ENCODE measurements around the gene SLC38A10. TPM values are rescaled to one million over a fixed set of nuclear protein-coding genes. Genes with fewer than 3 reads are reported as not detected.

SLC38A10 gene
- total RNA-seq, 1 donor from 2014 or later = 87.3 TPM

GRCh38 chr17:81242421-81243332 lies 52.4 kb downstream of the SLC38A10 start:
- Histone ChIP-seq H3K4me1 (peaks cover 11% of the 10 kb centered on the region), H3K27me3 (no peaks in the 10 kb centered on the region), H3K36me3 (peaks cover 6% of the 10 kb centered on the region), H3K27ac (no peak overlapping the region), H3K4me3 (no peak overlapping the region), H3K9me3 (no peaks in the 10 kb centered on the region)
- no peak for DNase-seq
- intact Hi-C loops (cut with DNase I) = no loop called here
- TF ChIP-seq, protein P1, sequence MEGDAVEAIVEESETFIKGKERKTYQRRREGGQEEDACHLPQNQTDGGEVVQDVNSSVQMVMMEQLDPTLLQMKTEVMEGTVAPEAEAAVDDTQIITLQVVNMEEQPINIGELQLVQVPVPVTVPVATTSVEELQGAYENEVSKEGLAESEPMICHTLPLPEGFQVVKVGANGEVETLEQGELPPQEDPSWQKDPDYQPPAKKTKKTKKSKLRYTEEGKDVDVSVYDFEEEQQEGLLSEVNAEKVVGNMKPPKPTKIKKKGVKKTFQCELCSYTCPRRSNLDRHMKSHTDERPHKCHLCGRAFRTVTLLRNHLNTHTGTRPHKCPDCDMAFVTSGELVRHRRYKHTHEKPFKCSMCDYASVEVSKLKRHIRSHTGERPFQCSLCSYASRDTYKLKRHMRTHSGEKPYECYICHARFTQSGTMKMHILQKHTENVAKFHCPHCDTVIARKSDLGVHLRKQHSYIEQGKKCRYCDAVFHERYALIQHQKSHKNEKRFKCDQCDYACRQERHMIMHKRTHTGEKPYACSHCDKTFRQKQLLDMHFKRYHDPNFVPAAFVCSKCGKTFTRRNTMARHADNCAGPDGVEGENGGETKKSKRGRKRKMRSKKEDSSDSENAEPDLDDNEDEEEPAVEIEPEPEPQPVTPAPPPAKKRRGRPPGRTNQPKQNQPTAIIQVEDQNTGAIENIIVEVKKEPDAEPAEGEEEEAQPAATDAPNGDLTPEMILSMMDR (IDR thresholded peaks at IDR 0.05) = no peak
- no peak for ATAC-seq

- Histone ChIP-seq H3K4me3 (no peak overlapping the region), H3K27me3 (no peaks in the 10 kb centered on the region), H3K36me3 (peaks cover 6% of the 10 kb centered on the region), H3K27ac (no peak overlapping the region), H3K4me1 (peaks cover 19% of the 10 kb centered on the region), H3K9me3 (no peaks in the 10 kb centered on the region)
- ATAC-seq = peak; percentile 30
- DNase-seq = no peak
- TF ChIP-seq, protein P1 (IDR thresholded peaks at IDR 0.05) = peak; percentile 76
- intact Hi-C loops (cut with DNase I) = no loop called here
These were observed 53.3 kb downstream of the SLC38A10 start for GRCh38 chr17:81241648-81242420.

- H3K4me3 ChIP-seq = no peak overlapping the region
- ATAC-seq (no peak), DNase-seq (no peak)
- H3K27me3 ChIP-seq = no peaks in the 10 kb centered on the region
- no peak overlapping the region for H3K27ac ChIP-seq
- intact Hi-C loops (cut with DNase I) = no loop called here
- H3K4me1 ChIP-seq = peaks cover 19% of the 10 kb centered on the region
- H3K9me3 ChIP-seq = no peaks in the 10 kb centered on the region
- H3K36me3 ChIP-seq = peaks cover 6% of the 10 kb centered on the region
- TF ChIP-seq, protein P1 (IDR thresholded peaks at IDR 0.05) = no peak
These were observed 53.9 kb downstream of the SLC38A10 start for GRCh38 chr17:81241203-81241602.

GRCh38 chr17:81240761-81241160 lies 54.3 kb downstream of the SLC38A10 start:
- no peak for ATAC-seq
- Histone ChIP-seq H3K4me3 (no peak overlapping the region), H3K27me3 (no peaks in the 10 kb centered on the region), H3K36me3 (peaks cover 6% of the 10 kb centered on the region), H3K27ac (no peak overlapping the region), H3K4me1 (peaks cover 19% of the 10 kb centered on the region), H3K9me3 (no peaks in the 10 kb centered on the region)
- intact Hi-C loops (cut with DNase I) = no loop called here
- TF ChIP-seq, protein P1 (IDR thresholded peaks at IDR 0.05) = no peak
- DNase-seq = no peak

DNA sequence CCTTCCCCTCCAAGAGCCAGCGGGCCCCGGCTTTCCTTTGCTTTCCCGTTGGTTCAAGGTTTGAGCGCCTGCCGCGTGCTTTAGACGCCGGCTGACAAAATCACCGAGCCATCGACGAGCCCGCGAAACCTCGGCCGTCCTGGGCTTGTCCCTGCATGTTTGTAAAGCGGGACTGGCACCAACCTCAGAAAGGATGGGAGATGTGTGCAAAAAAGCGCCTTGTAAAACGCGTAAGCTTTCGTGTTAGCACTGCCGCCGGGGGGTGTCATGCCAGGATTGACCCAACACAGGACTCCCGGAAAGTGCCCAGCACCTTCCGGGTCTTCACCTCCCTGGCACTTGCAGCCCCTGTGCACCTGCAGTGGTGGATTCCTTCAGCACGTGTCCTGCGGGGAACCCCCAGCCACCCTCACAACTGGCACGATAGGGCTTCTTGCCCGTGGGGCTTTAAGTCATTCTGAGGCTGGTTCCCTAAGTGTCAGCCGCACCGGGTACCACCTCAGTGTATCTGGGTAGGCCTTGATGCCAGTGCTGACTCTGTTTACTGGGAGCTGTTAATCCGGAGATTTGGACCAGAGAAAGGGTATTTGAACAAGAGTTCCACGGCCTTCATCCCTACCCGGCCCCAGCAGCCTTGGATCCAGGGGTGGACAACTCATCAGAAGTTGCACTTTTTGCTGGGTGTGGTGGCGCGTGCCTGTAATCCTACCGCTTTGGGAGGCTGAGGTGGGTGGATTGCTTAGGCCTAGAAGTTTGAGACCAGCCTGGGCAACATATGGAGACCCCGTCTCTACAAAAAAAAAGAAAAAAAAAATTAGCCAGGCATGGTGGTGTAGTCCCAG lies 55.2 kb downstream of the SLC38A10 start:
- Histone ChIP-seq H3K4me3 (peak overlapping the region; percentile 99), H3K27me3 (no peaks in the 10 kb centered on the region), H3K36me3 (no peaks in the 10 kb centered on the region), H3K4me1 (peaks cover 19% of the 10 kb centered on the region), H3K9me3 (no peaks in the 10 kb centered on the region), H3K27ac (peak overlapping the region; percentile 86)
- ATAC-seq (no peak), DNase-seq (no peak)
- TF ChIP-seq, protein P1 (IDR thresholded peaks at IDR 0.05) = no peak
- intact Hi-C loops (cut with DNase I) = no loop called here

Data from upper lobe of right lung (tissue), 1 donor.